HG03442 (cell line): ENCODE results near the gene CCDC167.

Experiments used
- ATAC-seq: cut with Tn5 transposase; IDR thresholded peaks from one replicate; pipeline ENCODE4 v1.9.1; 2021; ENCODE audit warnings: mild to moderate bottlenecking, moderate library complexity; ENCODE audit not compliant: unreplicated experiment

The CCDC167 gene

GRCh38 chr6:37531026-37531425, 31.3 kb upstream of the CCDC167 start:
- no peak for ATAC-seq

- no peak for ATAC-seq
Observed at GRCh38 chr6:37530297-37530696, 30.6 kb upstream of the CCDC167 start.

- ATAC-seq: no peak
Observed at GRCh38 chr6:37528541-37528940, 28.8 kb upstream of the CCDC167 start.

- ATAC-seq: no peak
Observed at GRCh38 chr6:37525460-37526357, 26.0 kb upstream of the CCDC167 start.

- ATAC-seq: no peak
Observed at GRCh38 chr6:37524970-37525318, 25.3 kb upstream of the CCDC167 start.

GRCh38 chr6:37524025-37524969, 24.6 kb upstream of the CCDC167 start:
- ATAC-seq: no peak

GRCh38 chr6:37523412-37523811, 23.7 kb upstream of the CCDC167 start:
- no peak for ATAC-seq

- ATAC-seq: no peak
Observed at GRCh38 chr6:37522836-37523235, 23.1 kb upstream of the CCDC167 start.

GRCh38 chr6:37521674-37522073, 22.0 kb upstream of the CCDC167 start:
- no peak for ATAC-seq

- ATAC-seq: no peak
Observed at GRCh38 chr6:37520926-37521325, 21.2 kb upstream of the CCDC167 start.

- no peak for ATAC-seq
Observed at GRCh38 chr6:37519461-37519860, 19.8 kb upstream of the CCDC167 start.

GRCh38 chr6:37518116-37518515, 18.4 kb upstream of the CCDC167 start:
- ATAC-seq: no peak

- ATAC-seq: no peak
Observed at GRCh38 chr6:37517411-37517812, 17.7 kb upstream of the CCDC167 start.

GRCh38 chr6:37516920-37517405, 17.3 kb upstream of the CCDC167 start:
- no peak for ATAC-seq

GRCh38 chr6:37516076-37516919, 16.6 kb upstream of the CCDC167 start:
- peak; percentile 64 for ATAC-seq

- no peak for ATAC-seq
Observed at GRCh38 chr6:37515712-37516075, 16.0 kb upstream of the CCDC167 start.

GRCh38 chr6:37514837-37515236, 15.1 kb upstream of the CCDC167 start:
- no peak for ATAC-seq

GRCh38 chr6:37514321-37514771, 14.7 kb upstream of the CCDC167 start:
- ATAC-seq: no peak

GRCh38 chr6:37513576-37513975, 13.9 kb upstream of the CCDC167 start:
- ATAC-seq: no peak

- no peak for ATAC-seq
Observed at GRCh38 chr6:37513155-37513554, 13.5 kb upstream of the CCDC167 start.
